HEK293 (cell line): ENCODE measurements around the gene FLT3LG.

ENCODE experiments used
- EGR2 ChIP-seq: fragments of 450-650 bp; formaldehyde crosslinking; IDR thresholded peaks from 2 replicates; pipeline ENCODE4 v1.5.1; 2016; ENCODE audit warnings: low read depth, missing biosample characterization, missing genetic modification characterization
- HOXD13 ChIP-seq: sonication (generic); formaldehyde crosslinking; IDR thresholded peaks from 2 replicates; pipeline ENCODE4 v1.8.0; 2022; ENCODE audit warnings: missing genetic modification reagents, borderline replicate concordance
- KLF10 ChIP-seq: fragments of 450-650 bp; IDR thresholded peaks from 2 replicates; pipeline ENCODE4 v1.5.1; 2018; ENCODE audit warnings: missing biosample characterization, mild to moderate bottlenecking, missing genetic modification characterization
- SCRT1 ChIP-seq: fragments of 450-650 bp; formaldehyde crosslinking; IDR thresholded peaks from 2 replicates; pipeline ENCODE4 v1.5.1; 2016; ENCODE audit warnings: missing biosample characterization, missing genetic modification characterization, borderline replicate concordance
- SP2 ChIP-seq: fragments of 450-650 bp; formaldehyde crosslinking; IDR thresholded peaks from 2 replicates; pipeline ENCODE4 v1.5.1; 2016; ENCODE audit warnings: missing biosample characterization, missing genetic modification characterization
- ZFP37 ChIP-seq: fragments of 450-650 bp; formaldehyde crosslinking; IDR thresholded peaks from 2 replicates; pipeline ENCODE4 v1.5.1; 2016; ENCODE audit warnings: missing biosample characterization, missing genetic modification characterization
- ZNF175 ChIP-seq: fragments of 450-650 bp; formaldehyde crosslinking; IDR thresholded peaks from 2 replicates; pipeline ENCODE4 v1.5.1; 2016; ENCODE audit warnings: missing biosample characterization, missing genetic modification characterization
- ZNF239 ChIP-seq: fragments of 450-650 bp; formaldehyde crosslinking; IDR thresholded peaks from 2 replicates; pipeline ENCODE4 v1.5.1; 2016; ENCODE audit warnings: missing biosample characterization, missing genetic modification characterization
- ZNF274 ChIP-seq, 2 experiments: fragments of 200-500 bp in 1 of 2; fragments of 450-650 bp in 1 of 2; sonication (Bioruptor generic) in 1 of 2; formaldehyde crosslinking in 1 of 2; IDR thresholded peaks; 2 replicates each; pipeline versions ENCODE4 v1.5.1 to v1.6.1; 2014 to 2016; ENCODE audit warnings: borderline replicate concordance in 1 of 2, inconsistent platforms in 1 of 2, low read length in 1 of 2, missing biosample characterization in 1 of 2, missing genetic modification characterization in 1 of 2
- ZNF302 ChIP-seq: fragments of 450-650 bp; formaldehyde crosslinking; IDR thresholded peaks from 2 replicates; pipeline ENCODE4 v1.5.1; 2016; ENCODE audit warnings: missing biosample characterization, missing genetic modification characterization, low read depth
- ZNF311 ChIP-seq: fragments of 450-650 bp; formaldehyde crosslinking; IDR thresholded peaks from 2 replicates; pipeline ENCODE4 v1.5.1; 2017; ENCODE audit warnings: missing biosample characterization, missing genetic modification characterization, borderline replicate concordance
- ZNF335 ChIP-seq: fragments of 450-650 bp; formaldehyde crosslinking; conservative IDR thresholded peaks from 2 replicates; pipeline ENCODE4 v1.5.1; 2016; ENCODE audit warnings: missing biosample characterization, missing genetic modification characterization
- ZNF391 ChIP-seq: fragments of 450-650 bp; formaldehyde crosslinking; IDR thresholded peaks from 2 replicates; pipeline ENCODE4 v1.5.1; 2016; ENCODE audit warnings: low read depth, missing biosample characterization, missing genetic modification characterization, borderline replicate concordance
- ZNF433 ChIP-seq: fragments of 450-650 bp; formaldehyde crosslinking; IDR thresholded peaks from 2 replicates; pipeline ENCODE4 v1.5.1; 2016; ENCODE audit warnings: missing biosample characterization, missing genetic modification characterization, low read depth
- ZNF501 ChIP-seq: fragments of 450-650 bp; formaldehyde crosslinking; IDR thresholded peaks from 2 replicates; pipeline ENCODE4 v1.5.1; 2016; ENCODE audit warnings: missing biosample characterization, missing genetic modification characterization
- ZNF510 ChIP-seq: fragments of 450-650 bp; formaldehyde crosslinking; IDR thresholded peaks from 2 replicates; pipeline ENCODE4 v1.5.1; 2018; ENCODE audit warnings: mild to moderate bottlenecking, missing genetic modification characterization, missing biosample characterization; ENCODE audit not compliant: insufficient replicate concordance
- ZNF518A ChIP-seq: fragments of 450-650 bp; formaldehyde crosslinking; conservative IDR thresholded peaks from 2 replicates; pipeline ENCODE4 v1.5.1; 2016; ENCODE audit warnings: low read depth, missing biosample characterization, missing genetic modification characterization
- ZNF544 ChIP-seq: fragments of 450-650 bp; formaldehyde crosslinking; IDR thresholded peaks from 2 replicates; pipeline ENCODE4 v1.5.0; 2017; ENCODE audit warnings: missing biosample characterization, missing genetic modification characterization
- ZNF580 ChIP-seq: fragments of 450-650 bp; formaldehyde crosslinking; IDR thresholded peaks from 2 replicates; pipeline ENCODE4 v1.5.1; 2016; ENCODE audit warnings: missing biosample characterization, missing genetic modification characterization
- ZNF596 ChIP-seq: fragments of 450-650 bp; IDR thresholded peaks from 2 replicates; pipeline ENCODE4 v1.5.0; 2018; ENCODE audit warnings: missing biosample characterization, mild to moderate bottlenecking, missing genetic modification characterization, moderate library complexity
- ZNF600 ChIP-seq: fragments of 450-650 bp; formaldehyde crosslinking; IDR thresholded peaks from 2 replicates; pipeline ENCODE4 v1.5.1; 2016; ENCODE audit warnings: missing biosample characterization, missing genetic modification characterization
- ZNF639 ChIP-seq: fragments of 450-650 bp; formaldehyde crosslinking; IDR thresholded peaks from 2 replicates; pipeline ENCODE4 v1.5.1; 2016; ENCODE audit warnings: missing biosample characterization, missing genetic modification characterization
- ZNF658 ChIP-seq: fragments of 450-650 bp; formaldehyde crosslinking; IDR thresholded peaks from 2 replicates; pipeline ENCODE4; 2016; ENCODE audit warnings: missing biosample characterization, missing genetic modification characterization
- ZNF76 ChIP-seq: fragments of 450-650 bp; formaldehyde crosslinking; IDR thresholded peaks from 2 replicates; pipeline ENCODE4; 2016; ENCODE audit warnings: low read depth, missing biosample characterization, missing genetic modification characterization, borderline replicate concordance
- ZNF785 ChIP-seq: fragments of 450-650 bp; formaldehyde crosslinking; IDR thresholded peaks from 2 replicates; pipeline ENCODE4 v1.5.1; 2016; ENCODE audit warnings: missing biosample characterization, missing genetic modification characterization
- ZNF792 ChIP-seq: fragments of 450-650 bp; formaldehyde crosslinking; IDR thresholded peaks from 2 replicates; pipeline ENCODE4 v1.5.1; 2016; ENCODE audit warnings: missing biosample characterization, missing genetic modification characterization
- ZNF843 ChIP-seq: fragments of 450-650 bp; formaldehyde crosslinking; IDR thresholded peaks from 2 replicates; pipeline ENCODE4 v1.5.1; 2016; ENCODE audit warnings: missing biosample characterization, missing genetic modification characterization
- ZSCAN30 ChIP-seq: fragments of 450-650 bp; IDR thresholded peaks from 2 replicates; pipeline ENCODE4 v1.5.1; 2018; ENCODE audit warnings: missing biosample characterization, mild to moderate bottlenecking, missing genetic modification characterization, moderate library complexity
- TF ChIP-seq, protein P1 (sequence below): fragments of 450-650 bp; formaldehyde crosslinking; IDR thresholded peaks from 2 replicates; pipeline ENCODE4 v1.5.1; 2016; ENCODE audit warnings: missing biosample characterization, missing genetic modification characterization
- TF ChIP-seq, protein P2 (sequence below): fragments of 450-650 bp; formaldehyde crosslinking; IDR thresholded peaks from 2 replicates; pipeline ENCODE4 v1.5.1; 2016; ENCODE audit warnings: missing biosample characterization, missing genetic modification characterization

Gene FLT3LG

DNA sequence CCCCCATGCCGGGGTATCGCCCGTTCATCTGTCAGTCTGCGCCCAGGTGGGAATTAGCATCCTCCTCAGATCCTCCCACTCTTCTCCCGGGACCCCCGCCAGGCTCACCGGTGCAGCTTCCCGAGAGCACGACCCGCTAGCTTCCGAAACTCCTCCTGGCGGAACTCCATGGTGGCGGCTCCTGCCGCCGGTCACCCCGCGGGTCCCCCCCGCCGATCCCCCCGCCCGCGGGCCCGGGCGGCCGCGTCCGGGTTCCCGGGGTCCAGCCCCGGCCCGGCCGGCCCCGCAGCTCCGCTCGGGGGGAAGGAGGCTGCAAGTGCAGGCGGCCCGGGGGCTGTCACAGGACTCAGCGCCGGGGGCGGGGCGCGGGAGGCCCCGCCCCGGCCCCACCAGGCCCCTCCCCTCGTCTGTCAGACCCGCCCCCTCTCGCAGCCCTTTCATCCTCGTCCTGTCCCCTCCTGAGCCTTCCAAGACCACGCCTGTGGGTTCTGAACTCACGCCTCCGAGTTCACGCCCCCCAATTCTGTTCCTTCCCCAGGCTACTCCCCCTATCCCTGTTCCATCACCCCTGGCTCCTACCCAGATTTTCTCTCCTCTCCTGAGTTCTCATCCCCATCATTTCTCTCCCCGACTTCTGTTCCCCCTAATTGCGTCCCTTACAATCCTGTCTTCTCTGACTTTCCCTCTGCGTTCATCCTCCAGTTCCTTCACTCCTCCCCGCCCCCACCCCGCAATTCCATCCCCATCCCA lies 32.6 kb upstream of the FLT3LG start, which contains the start of gene SLC17A7 (continued):
- TF ChIP-seq ZNF518A = no peak
- no peak for TF ChIP-seq ZNF274 (IDR thresholded peaks at IDR 0.05; ENCODE audit: low read length)
- TF ChIP-seq ZNF274 (tag by site-specific recombination; IDR thresholded peaks at IDR 0.05; ENCODE audit: borderline replicate concordance) = no peak
- TF ChIP-seq ZFP37 (tag by site-specific recombination) = no peak
- no peak for TF ChIP-seq ZNF175 (tag by site-specific recombination)
- no peak for TF ChIP-seq ZNF501
- no peak for TF ChIP-seq ZNF239 (tag by site-specific recombination)
- peak; percentile 61 for TF ChIP-seq EGR2
- TF ChIP-seq KLF10 (tag by site-specific recombination) = no peak
- no peak for TF ChIP-seq ZNF544 (tag by site-specific recombination)
- TF ChIP-seq ZNF302 = no peak
- TF ChIP-seq ZNF311 (tag by site-specific recombination) = no peak
- TF ChIP-seq, protein P1, sequence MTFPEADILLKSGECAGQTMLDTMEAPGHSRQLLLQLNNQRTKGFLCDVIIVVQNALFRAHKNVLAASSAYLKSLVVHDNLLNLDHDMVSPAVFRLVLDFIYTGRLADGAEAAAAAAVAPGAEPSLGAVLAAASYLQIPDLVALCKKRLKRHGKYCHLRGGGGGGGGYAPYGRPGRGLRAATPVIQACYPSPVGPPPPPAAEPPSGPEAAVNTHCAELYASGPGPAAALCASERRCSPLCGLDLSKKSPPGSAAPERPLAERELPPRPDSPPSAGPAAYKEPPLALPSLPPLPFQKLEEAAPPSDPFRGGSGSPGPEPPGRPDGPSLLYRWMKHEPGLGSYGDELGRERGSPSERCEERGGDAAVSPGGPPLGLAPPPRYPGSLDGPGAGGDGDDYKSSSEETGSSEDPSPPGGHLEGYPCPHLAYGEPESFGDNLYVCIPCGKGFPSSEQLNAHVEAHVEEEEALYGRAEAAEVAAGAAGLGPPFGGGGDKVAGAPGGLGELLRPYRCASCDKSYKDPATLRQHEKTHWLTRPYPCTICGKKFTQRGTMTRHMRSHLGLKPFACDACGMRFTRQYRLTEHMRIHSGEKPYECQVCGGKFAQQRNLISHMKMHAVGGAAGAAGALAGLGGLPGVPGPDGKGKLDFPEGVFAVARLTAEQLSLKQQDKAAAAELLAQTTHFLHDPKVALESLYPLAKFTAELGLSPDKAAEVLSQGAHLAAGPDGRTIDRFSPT (tag by site-specific recombination) = no peak
- TF ChIP-seq ZNF792 (tag by site-specific recombination) = no peak
- no peak for TF ChIP-seq ZNF580 (tag by site-specific recombination)
- no peak for TF ChIP-seq ZSCAN30 (tag by site-specific recombination)
- TF ChIP-seq ZNF335 (tag by site-specific recombination) = peak; percentile 75
- peak; percentile 81 for TF ChIP-seq ZNF600 (tag by site-specific recombination)
- peak; percentile 27; the same call in 1 of the 2 replicates for TF ChIP-seq ZNF843 (tag by site-specific recombination)
- TF ChIP-seq SCRT1 (tag by site-specific recombination) = no peak
- TF ChIP-seq ZNF596 (tag by site-specific recombination) = no peak
- TF ChIP-seq ZNF433 (tag by site-specific recombination) = no peak
- no peak for TF ChIP-seq ZNF510 (tag by site-specific recombination)
- peak; percentile 68 for TF ChIP-seq SP2 (tag by site-specific recombination)
- TF ChIP-seq ZNF391 (tag by site-specific recombination) = no peak
- no peak for TF ChIP-seq ZNF639 (tag by site-specific recombination)
- TF ChIP-seq, protein P2, sequence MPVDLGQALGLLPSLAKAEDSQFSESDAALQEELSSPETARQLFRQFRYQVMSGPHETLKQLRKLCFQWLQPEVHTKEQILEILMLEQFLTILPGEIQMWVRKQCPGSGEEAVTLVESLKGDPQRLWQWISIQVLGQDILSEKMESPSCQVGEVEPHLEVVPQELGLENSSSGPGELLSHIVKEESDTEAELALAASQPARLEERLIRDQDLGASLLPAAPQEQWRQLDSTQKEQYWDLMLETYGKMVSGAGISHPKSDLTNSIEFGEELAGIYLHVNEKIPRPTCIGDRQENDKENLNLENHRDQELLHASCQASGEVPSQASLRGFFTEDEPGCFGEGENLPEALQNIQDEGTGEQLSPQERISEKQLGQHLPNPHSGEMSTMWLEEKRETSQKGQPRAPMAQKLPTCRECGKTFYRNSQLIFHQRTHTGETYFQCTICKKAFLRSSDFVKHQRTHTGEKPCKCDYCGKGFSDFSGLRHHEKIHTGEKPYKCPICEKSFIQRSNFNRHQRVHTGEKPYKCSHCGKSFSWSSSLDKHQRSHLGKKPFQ (tag by site-specific recombination) = no peak
- no peak for TF ChIP-seq ZNF76 (tag by site-specific recombination)
- TF ChIP-seq ZNF658 (tag by site-specific recombination) = no peak
- TF ChIP-seq ZNF785 (tag by site-specific recombination) = no peak
- no peak for TF ChIP-seq HOXD13 (CRISPR knock-in tag)
